Measurements from ENCODE around the gene TP73.

- no peak for TF ChIP-seq CTCF (IDR thresholded peaks at IDR 0.05)
- no peak for TF ChIP-seq POLR2A (IDR thresholded peaks at IDR 0.05)
- TF ChIP-seq POLR2AphosphoS5 (IDR thresholded peaks at IDR 0.05): no peak
Measured at GRCh38 chr1:3774276-3774945, 122.1 kb downstream of the TP73 start.
